CD4-positive, alpha-beta T cell (primary cell): ENCODE measurements around the gene IQCM. TPM values are rescaled to one million over a fixed set of nuclear protein-coding genes. Genes with fewer than 3 reads are reported as not detected.

Source experiments
- ATAC-seq: fragments of 200-7000 bp; cut with Tn5 transposase; one replicate; pipeline ENCODE4 v1.10.0; 2022; ENCODE audit warnings: mild to moderate bottlenecking; ENCODE audit not compliant: poor library complexity
- CTCF ChIA-PET: fragments of 350-600 bp; sonication (Branson Sonifier 250); formaldehyde crosslinking; loops from one replicate; lab custom pipeline; 2021; ENCODE audit warnings: antibody characterized with exemption, inconsistent platforms; lab: Charles Lee
- POLR2A ChIA-PET: fragments of 350-600 bp; sonication (Branson Sonifier 250); formaldehyde crosslinking; loops from one replicate; lab custom pipeline; 2021; ENCODE audit warnings: antibody characterized with exemption, inconsistent platforms; lab: Charles Lee
- DNase-seq, 14 experiments: peaks; one replicate each; pipeline ENCODE4 v3.0.0-alpha.2; 2013 to 2020; ENCODE audit warnings: mixed read lengths in 2 of 14
- H3K27ac ChIP-seq, 2 donors: one replicate each; pipeline versions ENCODE4 v1.5.1 to v1.7.0; 2013; ENCODE audit warnings: low read length in 2 of 2, low read depth in 1 of 2, mild to moderate bottlenecking in 1 of 2
- H3K27me3 ChIP-seq, 2 experiments: 1 replicate in 1 of 2; 2 replicates in 1 of 2; pipeline versions ENCODE4 v1.6.1 to v1.7.0; 2013; ENCODE audit warnings: low read length in 2 of 2, control low read depth in 1 of 2, mild to moderate bottlenecking in 1 of 2, moderate library complexity in 1 of 2; ENCODE audit not compliant: insufficient read depth in 2 of 2, control insufficient read depth in 1 of 2
- H3K36me3 ChIP-seq: one replicate; pipeline ENCODE4 v1.6.1; 2013; ENCODE audit warnings: low read length, control low read depth; ENCODE audit not compliant: insufficient read depth
- H3K4me1 ChIP-seq: one replicate; pipeline ENCODE4 v1.6.1; 2013; ENCODE audit warnings: low read length, control low read depth; ENCODE audit not compliant: insufficient read depth
- H3K4me3 ChIP-seq: one replicate; pipeline ENCODE4 v1.5.1; 2013; ENCODE audit warnings: mild to moderate bottlenecking, low read length, moderate library complexity
- H3K9me3 ChIP-seq, 2 experiments: 1 replicate in 1 of 2; 2 replicates in 1 of 2; pipeline versions ENCODE4 v1.6.1 to v1.7.0; 2013; ENCODE audit warnings: low read length in 2 of 2, mild to moderate bottlenecking in 2 of 2, control low read depth in 1 of 2, moderate library complexity in 1 of 2; ENCODE audit not compliant: control insufficient read depth in 1 of 2, insufficient read depth in 1 of 2
- H3K27ac Mint-ChIP-seq: one replicate; pipeline ENCODE4 v1.8.0; 2020; ENCODE audit warnings: mixed read lengths
- H3K27me3 Mint-ChIP-seq: one replicate; pipeline ENCODE4 v1.8.0; 2021; ENCODE audit warnings: mixed read lengths
- H3K36me3 Mint-ChIP-seq: one replicate; pipeline ENCODE4 v1.8.0; 2021; ENCODE audit warnings: low read depth, mixed read lengths
- H3K4me1 Mint-ChIP-seq: one replicate; pipeline ENCODE4 v1.8.0; 2021; ENCODE audit warnings: low read depth, mixed read lengths
- H3K4me3 Mint-ChIP-seq: one replicate; pipeline ENCODE4 v1.8.0; 2020; ENCODE audit warnings: mild to moderate bottlenecking, mixed read lengths
- H3K9me3 Mint-ChIP-seq: one replicate; pipeline ENCODE4 v1.8.0; 2020; ENCODE audit warnings: mixed read lengths
- CTCF ChIP-seq: fragments of 200-600 bp; IDR thresholded peaks from one replicate; pipeline ENCODE4 v1.8.0; 2022; ENCODE audit warnings: antibody characterized with exemption, mild to moderate bottlenecking
- intact Hi-C, 2 experiments: fragments of 100-400 bp; cut with DNase I in 1 of 2; cut with micrococcal nuclease in 1 of 2; formaldehyde crosslinking; loops; one replicate each; pipeline versions ENCODE4 v1.15.1 to v1.9.0; 2023 to 2025; cut with DNase I, micrococcal nuclease
- total RNA-seq, 174 experiments: library from RNA in 2 of 174; stranded (reverse) in 2 of 174; gene quantifications; one replicate each; pipeline ENCODE4 v1.2.3 and lab custom pipeline; 2021 to 2026

The IQCM gene
- total RNA-seq, 2 experiments from 2014 or later = not detected

GRCh38 chr4:149794352-149794751, 21.3 kb downstream of the IQCM start:
- DNase-seq (no peak), ATAC-seq (no peak)
- H3K27ac ChIP-seq = no peak overlapping the region
- H3K9me3 ChIP-seq = no peaks in the 10 kb centered on the region
- no peaks in the 10 kb centered on the region for H3K4me1 ChIP-seq
- peaks cover 2% of the 10 kb centered on the region for H3K9me3 Mint-ChIP-seq
- no peaks in the 10 kb centered on the region for H3K36me3 ChIP-seq
- no peak for TF ChIP-seq CTCF
- H3K4me3 Mint-ChIP-seq = no peak overlapping the region
- H3K27me3 Mint-ChIP-seq = no peaks in the 10 kb centered on the region
- H3K27me3 ChIP-seq = no peaks in the 10 kb centered on the region
- H3K27ac Mint-ChIP-seq = no peak overlapping the region
- ChIA-PET POLR2A (no interaction called here), CTCF (no interaction called here)
- H3K36me3 Mint-ChIP-seq = no peaks in the 10 kb centered on the region
- no peak overlapping the region for H3K4me3 ChIP-seq
- no peaks in the 10 kb centered on the region for H3K4me1 Mint-ChIP-seq
- intact Hi-C loops = no loop called here

- TF ChIP-seq CTCF = no peak
- no peak overlapping the region for H3K27ac Mint-ChIP-seq
Measured at GRCh38 chr4:149793459-149793858, 22.2 kb downstream of the IQCM start.

GRCh38 chr4:149791851-149792250, 23.8 kb downstream of the IQCM start:
- Mint-ChIP-seq H3K27me3 (no peaks in the 10 kb centered on the region), H3K4me3 (no peak overlapping the region), H3K4me1 (no peaks in the 10 kb centered on the region), H3K27ac (no peak overlapping the region), H3K36me3 (no peaks in the 10 kb centered on the region), H3K9me3 (peaks cover 6% of the 10 kb centered on the region)
- DNase-seq (no peak), ATAC-seq (no peak)
- ChIA-PET CTCF (no interaction called here), POLR2A (no interaction called here)
- no peaks in the 10 kb centered on the region for H3K27me3 ChIP-seq
- no peak for TF ChIP-seq CTCF
- H3K4me1 ChIP-seq = no peaks in the 10 kb centered on the region
- no peak overlapping the region for H3K27ac ChIP-seq
- H3K36me3 ChIP-seq = no peaks in the 10 kb centered on the region
- no peak overlapping the region for H3K4me3 ChIP-seq
- peaks cover 0 to 4% of the 10 kb centered on the region in 2 experiments for H3K9me3 ChIP-seq
- intact Hi-C loops = no loop called here

More at GRCh38 chr4:149793459-149793858, 22.2 kb downstream of the IQCM start:
- DNase-seq (no peak), ATAC-seq (no peak)
- Mint-ChIP-seq H3K36me3 (no peaks in the 10 kb centered on the region), H3K27me3 (no peaks in the 10 kb centered on the region), H3K4me3 (no peak overlapping the region), H3K4me1 (no peaks in the 10 kb centered on the region), H3K9me3 (peaks cover 2% of the 10 kb centered on the region)
- ChIA-PET CTCF (no interaction called here), POLR2A (no interaction called here)
- Histone ChIP-seq H3K27ac (no peak overlapping the region), H3K36me3 (no peaks in the 10 kb centered on the region), H3K4me3 (no peak overlapping the region), H3K9me3 (no peaks in the 10 kb centered on the region), H3K27me3 (no peaks in the 10 kb centered on the region), H3K4me1 (no peaks in the 10 kb centered on the region)
- intact Hi-C loops = no loop called here
